GM18511 (cell line): ENCODE measurements around the gene EPB41L5.
"Not testable (repeated sequence)": the region's sequence is repeated elsewhere in the genome, so short reads cannot be mapped to it uniquely, and the experiment has no call there.

Source experiments
- ATAC-seq: cut with Tn5 transposase; IDR thresholded peaks from one replicate; pipeline ENCODE4 v1.9.1; 2021; ENCODE audit warnings: mild to moderate bottlenecking, moderate library complexity; ENCODE audit not compliant: unreplicated experiment

Gene EPB41L5

GRCh38 chr2:120094795-120095194 lies 81.9 kb downstream of the EPB41L5 start:
- ATAC-seq = no peak

GRCh38 chr2:120100627-120101026 lies 87.8 kb downstream of the EPB41L5 start:
- no peak for ATAC-seq

GRCh38 chr2:120103723-120104467 lies 91.0 kb downstream of the EPB41L5 start:
- ATAC-seq = no peak

- ATAC-seq = no peak
Measured at GRCh38 chr2:120104772-120105171, 91.9 kb downstream of the EPB41L5 start.

- peak; percentile 86 for ATAC-seq
Measured at GRCh38 chr2:120105360-120105759, 92.5 kb downstream of the EPB41L5 start.

GRCh38 chr2:120108049-120108448 lies 95.2 kb downstream of the EPB41L5 start:
- no peak for ATAC-seq

- ATAC-seq = no peak
Measured at GRCh38 chr2:120108749-120109148, 95.9 kb downstream of the EPB41L5 start.

GRCh38 chr2:120109186-120110061 lies 96.5 kb downstream of the EPB41L5 start:
- peak; percentile 53 for ATAC-seq

- no peak for ATAC-seq
Measured at GRCh38 chr2:120110062-120110362, 97.1 kb downstream of the EPB41L5 start.

- no peak for ATAC-seq
Measured at GRCh38 chr2:120110507-120110906, 97.6 kb downstream of the EPB41L5 start.

GRCh38 chr2:120111193-120111592 lies 98.3 kb downstream of the EPB41L5 start:
- ATAC-seq = no peak

GRCh38 chr2:120118018-120118417 lies 105.1 kb downstream of the EPB41L5 start:
- no peak for ATAC-seq

- ATAC-seq = no peak
Measured at GRCh38 chr2:120118471-120118870, 105.6 kb downstream of the EPB41L5 start.

GRCh38 chr2:120121337-120121736 lies 108.5 kb downstream of the EPB41L5 start:
- not testable (repeated sequence) for ATAC-seq

GRCh38 chr2:120123090-120123489 lies 110.2 kb downstream of the EPB41L5 start:
- no peak for ATAC-seq

GRCh38 chr2:120125195-120125594 lies 112.3 kb downstream of the EPB41L5 start:
- ATAC-seq = no peak

- no peak for ATAC-seq
Measured at GRCh38 chr2:120128216-120128615, 115.3 kb downstream of the EPB41L5 start.

GRCh38 chr2:120132190-120132589 lies 119.3 kb downstream of the EPB41L5 start:
- no peak for ATAC-seq

GRCh38 chr2:120132691-120133090 lies 119.8 kb downstream of the EPB41L5 start:
- no peak for ATAC-seq

- no peak for ATAC-seq
Measured at GRCh38 chr2:120133572-120134244, 120.8 kb downstream of the EPB41L5 start.

- no peak for ATAC-seq
Measured at GRCh38 chr2:120134263-120134662, 121.4 kb downstream of the EPB41L5 start.

GRCh38 chr2:120135013-120135412 lies 122.1 kb downstream of the EPB41L5 start:
- not testable (repeated sequence) for ATAC-seq
